Upper lobe of left lung (tissue), 4 donors: ENCODE results near the gene ACAP2.

Experiments used
- CTCF ChIP-seq, 6 experiments: fragments of 450-650 bp in 4 of 6; fragments of 200-600 bp in 2 of 6; sonication (generic) in 2 of 6; IDR thresholded peaks; one replicate each; pipeline ENCODE4 v1.5.1; 2016 to 2019; ENCODE audit warnings: antibody characterized with exemption in 6 of 6
- EP300 ChIP-seq, 4 donors: sonication (generic); formaldehyde crosslinking; IDR thresholded peaks; one replicate each; pipeline ENCODE4 v1.5.1; 2017; ENCODE audit warnings: antibody characterized with exemption in 4 of 4, control low read depth in 2 of 4
- POLR2A ChIP-seq, 4 donors: fragments of 450-650 bp; IDR thresholded peaks; one replicate each; pipeline ENCODE4 v1.5.1; 2016 to 2017; ENCODE audit warnings: antibody characterized with exemption in 4 of 4, mild to moderate bottlenecking in 2 of 4

DNA sequence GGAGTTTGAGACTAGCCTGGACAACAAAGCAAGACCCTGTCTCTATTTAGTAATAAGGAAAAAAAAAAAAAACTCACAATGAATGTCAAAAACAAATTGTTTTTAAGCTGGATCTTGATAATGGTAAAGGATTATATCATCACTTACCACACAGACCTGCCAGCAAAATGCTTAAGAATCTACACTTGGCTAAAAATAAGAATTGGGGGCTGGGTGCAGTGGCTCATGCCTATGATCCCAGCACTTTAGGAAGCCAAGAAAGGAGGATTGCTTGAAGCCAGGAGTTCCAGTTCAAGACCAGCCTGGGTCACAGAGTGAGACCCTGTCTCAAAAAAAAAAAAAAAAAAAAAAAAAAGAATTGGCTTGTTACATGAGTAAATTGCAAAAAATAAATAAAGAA is 31.0 kb downstream of the ACAP2 start:
- TF ChIP-seq CTCF (IDR thresholded peaks at IDR 0.05) = no peak
- TF ChIP-seq POLR2A (IDR thresholded peaks at IDR 0.05) = no peak
- no peak for TF ChIP-seq EP300 (IDR thresholded peaks at IDR 0.05)
